RPMI7951 (cell line): ENCODE data around the gene FAM3D. TPM values are rescaled to one million over a fixed set of nuclear protein-coding genes. Genes with fewer than 3 reads are reported as not detected.

Source experiments
- DNase-seq: peaks from one replicate; pipeline ENCODE4 v3.0.0-alpha.2; 2012; ENCODE audit warnings: low read depth
- total RNA-seq: library from RNA; depleted of rRNA; stranded (reverse); fragments of >200 nt; shearing (Covaris generic); gene quantifications from 2 replicates; pipeline ENCODE4 v1.2.3, GENCODE V29; 2014

FAM3D gene
- total RNA-seq, 1 experiment from 2014 or later = not detected

DNA sequence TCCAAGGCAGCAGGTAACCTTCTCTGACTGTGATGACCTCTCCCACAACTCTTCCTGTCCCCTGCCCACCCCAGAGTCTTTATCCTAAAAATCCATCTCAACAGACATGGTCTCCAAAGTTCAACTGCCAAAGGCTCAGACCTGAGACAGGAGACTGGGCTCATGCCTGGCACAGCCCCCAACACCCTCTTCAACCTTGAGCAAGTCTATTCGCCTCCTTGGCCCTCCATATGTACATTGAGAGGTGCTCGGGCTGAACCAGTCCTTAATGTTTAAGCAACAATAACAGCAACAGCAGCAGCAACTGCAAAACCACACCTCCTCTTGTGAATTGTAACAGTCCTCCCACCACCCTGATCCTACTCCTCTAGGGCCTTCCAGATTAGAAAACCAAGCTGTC, 9.9 kb downstream of the FAM3D start:
- no peak for DNase-seq

DNA sequence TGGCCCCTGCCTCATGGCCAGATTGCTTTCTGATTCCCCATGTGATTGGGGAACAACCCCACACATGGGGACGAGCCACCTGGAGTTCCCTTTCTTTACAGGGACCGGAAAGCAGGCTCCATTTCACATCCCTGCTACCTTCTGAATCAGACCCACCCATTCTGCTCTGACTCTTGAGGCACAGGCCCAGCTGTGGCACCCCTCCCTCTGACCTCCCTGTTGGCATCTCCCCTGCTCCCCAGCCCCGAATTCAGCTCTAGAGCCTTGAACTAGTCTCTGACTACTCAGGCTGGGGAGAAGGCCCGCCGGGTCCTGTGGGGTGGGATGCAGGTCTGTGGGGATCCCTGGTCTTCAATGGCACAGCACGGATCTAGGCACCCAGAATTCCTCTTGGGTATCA, 12.1 kb downstream of the FAM3D start:
- DNase-seq = no peak

DNA sequence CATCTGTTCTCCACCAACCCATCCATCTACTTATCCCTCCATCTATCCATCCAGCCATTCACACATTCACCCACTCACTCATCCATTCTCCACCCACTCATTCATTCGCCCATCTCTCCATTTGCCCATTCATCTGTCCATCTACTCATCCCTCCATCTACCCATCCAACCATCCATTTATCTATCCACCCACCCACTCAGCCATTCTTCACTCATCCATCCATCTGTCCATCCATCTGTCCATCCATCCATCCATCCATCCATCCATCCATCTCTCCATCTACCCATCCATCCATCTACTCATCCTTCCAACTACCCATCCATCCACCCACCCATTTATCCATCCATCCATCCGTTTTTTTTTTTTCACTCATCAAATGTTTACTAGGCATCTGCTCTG, 13.9 kb downstream of the FAM3D start:
- DNase-seq = no peak

DNA sequence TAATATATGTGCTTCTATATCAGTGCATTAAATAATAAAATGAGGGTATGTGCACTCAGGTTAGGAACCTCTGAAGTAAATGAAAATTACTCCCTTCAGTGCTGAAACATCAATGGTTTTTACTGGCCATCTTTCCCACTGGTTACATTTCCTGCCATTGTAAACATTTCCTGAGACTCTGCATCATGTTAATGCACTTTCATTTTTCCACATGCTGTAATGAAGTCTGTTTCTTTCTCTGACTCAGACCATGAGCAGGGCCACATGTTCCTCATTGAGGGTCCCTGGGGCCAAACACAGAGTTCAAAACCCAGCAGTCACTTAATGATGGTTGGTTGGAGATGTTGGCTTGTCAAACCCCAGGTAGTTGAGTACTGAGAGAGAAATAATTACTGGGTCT, 15.3 kb downstream of the FAM3D start:
- no peak for DNase-seq

DNA sequence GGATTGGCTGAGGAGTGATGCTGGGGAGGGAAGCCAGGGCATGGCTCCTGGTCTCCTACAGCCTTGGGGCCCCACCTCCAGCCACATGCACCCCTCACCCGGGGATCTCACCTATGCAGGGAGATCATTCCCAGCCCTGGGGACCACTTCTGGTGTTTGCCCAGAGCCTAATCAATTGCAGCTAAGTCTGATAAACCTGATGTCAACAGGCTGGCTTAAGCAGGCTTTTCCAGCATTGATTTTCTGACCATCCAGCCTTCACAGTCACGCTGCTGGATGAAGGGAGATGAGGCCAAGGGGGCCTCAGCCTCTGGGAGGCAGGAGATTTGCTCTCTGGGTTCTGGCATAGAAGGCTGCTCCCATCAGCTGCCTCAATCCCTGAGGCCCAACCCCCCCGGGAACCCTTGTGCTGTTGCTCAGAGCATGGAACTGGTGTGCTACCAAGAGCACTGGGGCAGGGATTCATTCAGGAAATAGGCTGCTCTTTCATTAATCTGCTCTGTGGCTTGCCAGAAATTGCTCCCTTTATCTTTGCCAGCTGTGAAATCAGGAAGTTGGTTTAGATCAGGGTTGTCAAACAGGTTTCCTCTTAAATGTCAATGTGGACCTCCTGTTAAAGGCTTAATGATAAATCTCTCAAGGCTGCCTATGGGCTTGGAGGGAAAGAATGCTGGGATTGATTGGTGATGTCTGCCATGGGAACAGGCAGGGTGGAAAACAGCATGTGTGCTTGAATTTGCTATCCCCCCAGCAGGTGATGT, 19.0 kb downstream of the FAM3D start:
- peak; percentile 21 for DNase-seq

DNA sequence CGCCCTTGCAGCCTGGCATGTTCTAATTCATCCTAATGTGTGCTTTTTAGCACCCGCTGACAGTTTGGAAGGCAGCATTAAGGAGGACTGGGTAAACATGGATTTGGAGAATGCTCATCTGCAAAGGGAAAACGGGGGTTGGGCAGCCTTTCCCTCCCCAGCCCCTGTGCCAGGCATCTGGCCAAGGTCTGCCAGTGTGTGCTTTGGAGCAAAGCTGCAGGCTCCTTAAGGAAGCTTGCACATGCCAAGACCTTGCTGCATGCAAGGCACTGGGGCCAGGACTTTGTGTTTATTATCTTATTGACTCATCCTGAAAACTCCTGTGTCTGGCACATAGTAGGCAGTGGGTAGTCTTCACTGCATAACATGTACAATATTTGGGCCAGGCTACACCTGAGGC, 20.1 kb downstream of the FAM3D start:
- DNase-seq = peak; percentile 47

DNA sequence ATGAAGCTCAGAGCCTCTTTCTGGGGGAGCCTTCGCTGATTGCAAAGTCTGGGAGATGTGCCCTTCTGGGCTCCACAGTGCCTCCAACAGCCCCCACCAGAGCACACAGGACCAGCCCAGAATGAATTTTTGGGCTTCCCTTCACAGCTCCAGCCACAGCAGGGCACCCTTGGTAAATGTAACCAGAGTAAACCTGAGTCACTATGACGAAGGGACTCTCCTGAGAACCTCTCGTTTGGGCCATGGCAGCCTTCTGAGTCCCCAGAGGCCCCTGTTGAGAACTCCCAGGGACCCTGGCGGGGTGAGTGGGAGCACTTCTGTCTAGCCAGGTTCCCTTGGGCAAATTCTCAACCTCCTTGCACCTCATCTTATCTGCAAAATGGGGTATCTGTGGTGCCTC, 20.8 kb downstream of the FAM3D start:
- DNase-seq = no peak

DNA sequence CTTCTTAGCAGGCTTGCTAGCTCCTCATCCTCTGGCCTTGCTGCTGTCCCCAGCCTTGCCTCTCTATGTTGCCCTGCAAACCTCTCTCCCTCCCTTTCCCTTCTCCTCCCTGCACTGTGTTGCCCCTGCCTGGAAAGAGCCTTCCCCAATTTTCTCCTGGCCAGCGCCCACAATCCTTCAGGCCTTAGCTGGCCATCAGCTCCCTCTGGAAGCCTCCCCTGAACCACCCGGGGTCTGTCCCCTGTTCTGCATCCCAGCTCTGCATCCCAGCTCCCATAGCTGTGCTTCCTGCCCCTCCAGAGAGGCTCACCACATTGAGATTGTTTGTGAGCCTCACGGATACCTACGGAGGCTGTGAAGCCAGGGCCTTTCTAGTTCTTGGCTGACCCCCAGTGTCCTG, 23.7 kb downstream of the FAM3D start:
- DNase-seq = no peak

DNA sequence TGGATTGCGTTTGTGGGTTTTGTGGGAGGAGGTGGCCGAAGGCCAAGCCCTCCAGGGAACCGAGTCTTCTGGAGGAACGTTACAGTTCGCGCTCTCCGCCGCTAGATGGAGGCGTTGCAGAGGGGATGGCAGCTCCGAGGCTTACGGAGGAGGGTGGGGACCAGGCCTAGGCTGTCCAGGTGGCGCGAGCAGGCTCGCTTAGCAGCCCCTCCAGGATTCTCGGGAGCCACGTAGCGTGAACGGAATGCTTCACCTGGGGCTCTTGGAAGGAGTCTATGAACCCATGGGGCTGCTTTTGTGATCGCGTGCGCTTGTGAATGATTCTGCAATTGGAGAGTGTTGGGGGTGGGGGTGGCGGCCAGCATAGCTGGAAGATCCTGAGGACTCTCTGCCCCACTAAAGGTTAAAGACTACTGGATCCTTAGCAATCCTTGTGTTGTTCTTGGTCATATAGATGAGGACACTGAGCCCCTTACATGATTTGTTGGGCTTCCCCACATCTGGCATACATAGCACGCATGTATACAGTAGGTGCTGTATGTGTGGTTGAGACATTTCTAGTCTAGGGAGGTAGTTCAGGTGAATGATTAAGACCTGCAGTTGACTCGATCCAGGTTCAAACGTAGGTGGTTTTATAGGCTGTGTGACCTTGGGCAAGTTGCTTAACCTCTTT, 25.7 kb downstream of the FAM3D start:
- peak; percentile 74 for DNase-seq

DNA sequence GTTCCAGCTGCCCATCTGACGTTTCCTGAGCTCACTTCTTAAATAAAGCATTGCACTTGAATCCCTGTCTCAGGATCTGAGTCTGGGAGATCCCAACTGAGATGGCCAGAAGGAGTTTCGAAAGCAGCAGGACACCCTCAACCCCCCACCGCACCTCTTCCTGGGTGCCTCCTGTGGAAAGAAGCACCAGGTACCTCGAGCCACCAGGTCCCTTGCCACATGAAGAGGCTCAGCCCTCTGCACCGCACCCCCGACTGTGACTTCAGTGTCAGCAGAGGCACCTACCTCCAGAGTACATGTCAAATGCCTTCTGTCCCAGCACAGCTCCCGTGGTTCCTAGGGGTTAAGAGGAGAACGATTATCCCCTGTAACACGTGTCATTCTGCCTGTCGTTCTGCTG, 26.7 kb downstream of the FAM3D start:
- no peak for DNase-seq

DNA sequence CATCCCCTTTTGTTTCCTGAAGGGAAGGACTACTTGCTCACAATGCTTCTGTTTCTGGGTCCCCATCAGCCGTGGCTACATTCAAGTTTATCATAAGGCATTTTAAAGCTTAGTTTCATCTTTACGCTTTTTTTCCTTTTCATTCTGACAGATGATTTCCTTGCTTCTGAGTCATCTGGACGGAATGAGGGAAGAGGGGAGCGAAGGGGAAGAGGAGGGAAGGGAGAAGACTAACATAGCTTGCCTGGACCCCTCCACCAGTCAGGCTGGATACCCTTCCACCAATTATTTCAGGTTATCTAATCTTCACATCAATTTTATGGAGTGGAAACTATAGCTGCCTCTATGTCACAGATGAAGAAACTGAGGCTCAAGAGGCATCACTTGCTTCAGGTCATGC, 27.6 kb downstream of the FAM3D start:
- peak; percentile 31 for DNase-seq

DNA sequence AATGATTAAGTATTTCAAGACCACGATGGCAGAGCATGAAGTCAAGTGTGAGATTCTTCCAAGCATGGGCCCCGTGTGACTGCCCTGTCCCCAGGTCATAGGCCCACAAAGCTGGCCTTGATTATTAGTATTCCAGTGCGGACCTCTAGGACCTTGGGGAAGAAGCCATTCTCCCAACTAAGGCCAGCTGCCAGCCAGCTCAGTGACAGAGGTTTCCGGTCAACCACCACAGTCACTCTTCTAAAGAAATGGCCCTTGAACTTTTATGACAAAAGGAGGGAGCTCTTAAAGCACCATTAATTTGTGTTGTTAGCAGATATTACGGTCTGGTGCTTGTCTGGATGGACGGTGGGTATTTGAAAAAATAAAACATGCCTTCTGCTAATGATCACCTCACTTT, 28.0 kb downstream of the FAM3D start:
- DNase-seq = no peak

DNA sequence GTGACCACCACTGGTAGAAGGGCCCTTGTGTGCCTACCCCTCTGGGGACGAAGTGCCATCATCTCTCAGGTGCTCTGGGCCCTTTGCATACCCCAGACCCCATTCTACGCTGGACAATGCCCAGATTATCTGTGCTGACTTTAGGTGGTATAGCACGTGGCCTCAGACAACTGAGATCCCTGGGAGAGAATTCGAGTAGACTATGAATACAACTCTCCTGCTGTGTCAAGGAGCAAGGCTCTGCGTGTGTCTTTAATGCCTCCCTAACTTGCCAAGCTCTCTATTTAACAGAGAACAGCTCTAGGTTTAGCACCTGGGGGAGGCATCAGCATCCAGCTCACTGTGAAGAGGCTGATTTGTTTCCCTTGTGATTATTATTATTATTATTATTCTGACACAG, 29.1 kb downstream of the FAM3D start:
- DNase-seq = no peak

DNA sequence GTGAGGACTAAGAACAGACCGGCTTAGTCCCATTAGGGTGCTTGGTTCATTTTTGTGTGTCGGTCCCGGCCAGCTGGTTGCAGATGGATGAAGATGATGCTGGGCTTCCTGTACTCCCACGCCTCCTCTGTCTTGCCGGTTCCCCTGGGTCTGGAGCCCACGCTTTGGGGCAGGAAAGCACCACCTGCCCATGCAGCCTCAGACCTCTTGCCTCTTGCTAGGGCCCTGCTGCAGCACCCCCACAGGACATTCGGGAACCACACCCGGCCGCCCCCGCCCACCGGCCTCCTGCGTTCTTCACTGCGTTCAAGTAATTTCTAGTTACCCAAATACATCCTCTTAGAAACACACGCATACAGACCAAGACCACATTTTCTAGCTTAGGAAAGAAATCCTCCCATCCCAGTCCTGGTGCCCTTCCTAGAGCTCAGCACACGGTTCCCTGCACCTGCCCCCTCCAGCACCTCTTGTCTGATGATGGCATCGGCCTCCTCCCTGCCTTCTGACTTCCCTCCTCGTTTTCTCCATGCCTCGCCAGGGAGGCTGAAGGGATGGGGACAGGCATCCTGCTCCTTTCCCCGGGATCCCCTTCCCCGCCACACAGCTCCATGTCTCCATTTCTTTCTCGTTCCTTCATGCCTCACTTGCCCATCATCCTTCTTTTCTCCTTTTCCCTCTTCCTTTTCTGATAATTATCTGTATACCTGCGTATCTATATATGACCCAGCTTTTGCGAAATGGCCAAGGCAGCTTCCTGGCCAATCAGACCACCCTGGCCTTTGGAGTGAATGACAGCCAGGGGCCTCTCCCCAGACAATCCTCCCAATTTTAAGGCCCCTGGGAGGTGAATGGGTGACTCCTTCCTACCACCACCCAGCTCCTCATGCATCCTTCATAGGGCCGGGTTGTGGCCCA, 30.9 kb downstream of the FAM3D start:
- DNase-seq = no peak

DNA sequence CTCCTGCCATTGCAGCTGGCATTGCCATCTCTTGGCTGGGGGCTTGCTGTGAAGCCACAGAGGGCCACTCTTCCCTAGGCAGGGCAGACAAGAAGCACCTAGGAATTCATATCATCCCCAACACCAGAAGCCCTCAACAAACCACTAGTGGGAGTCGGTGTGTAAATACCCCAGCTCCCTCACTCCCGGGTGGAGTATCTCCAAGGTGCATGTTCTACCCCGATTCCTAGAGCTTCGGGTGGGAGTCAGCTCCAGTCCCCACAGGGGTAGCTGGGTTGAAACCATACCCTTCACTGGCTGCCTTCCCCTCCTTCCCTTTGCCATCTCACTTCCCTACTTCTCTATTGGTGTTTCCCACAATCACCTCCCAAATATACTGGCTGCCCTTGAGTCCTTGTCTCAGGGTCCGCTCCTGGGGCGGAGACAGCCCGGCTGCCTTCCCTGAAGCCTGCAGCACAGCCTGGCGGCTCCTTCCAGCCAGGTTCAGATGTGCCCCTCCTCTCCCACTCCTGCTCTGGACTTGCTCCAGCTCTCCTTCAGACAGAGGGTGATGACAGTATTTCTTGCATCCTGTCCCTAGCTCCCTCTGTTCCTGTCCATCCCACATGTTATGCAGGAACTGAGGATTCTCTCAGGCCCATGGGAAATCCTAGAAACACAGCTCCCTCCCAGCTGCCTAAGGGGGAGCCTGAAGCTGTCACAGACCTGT, 33.3 kb downstream of the FAM3D start:
- DNase-seq = peak; percentile 24

DNA sequence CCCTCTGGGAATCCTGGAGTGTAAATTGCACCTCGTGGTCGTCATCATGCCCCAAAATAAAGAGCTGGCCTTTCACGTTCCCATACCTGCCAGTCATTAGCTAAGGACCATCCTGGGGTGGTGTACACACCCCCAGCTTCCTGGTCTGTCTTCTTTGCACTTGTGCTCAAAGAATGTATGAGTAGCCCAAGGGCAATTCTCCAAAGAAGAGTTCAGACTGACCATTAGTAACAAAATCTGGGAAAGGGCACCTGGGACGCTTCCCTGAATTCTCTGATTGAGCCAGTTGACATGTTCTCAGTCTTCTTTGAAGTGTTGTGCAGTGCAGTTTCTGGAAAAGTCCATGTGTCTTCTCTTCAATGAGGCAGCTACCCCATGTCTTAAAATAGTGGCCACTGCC, 34.8 kb downstream of the FAM3D start:
- peak; percentile 23 for DNase-seq

DNA sequence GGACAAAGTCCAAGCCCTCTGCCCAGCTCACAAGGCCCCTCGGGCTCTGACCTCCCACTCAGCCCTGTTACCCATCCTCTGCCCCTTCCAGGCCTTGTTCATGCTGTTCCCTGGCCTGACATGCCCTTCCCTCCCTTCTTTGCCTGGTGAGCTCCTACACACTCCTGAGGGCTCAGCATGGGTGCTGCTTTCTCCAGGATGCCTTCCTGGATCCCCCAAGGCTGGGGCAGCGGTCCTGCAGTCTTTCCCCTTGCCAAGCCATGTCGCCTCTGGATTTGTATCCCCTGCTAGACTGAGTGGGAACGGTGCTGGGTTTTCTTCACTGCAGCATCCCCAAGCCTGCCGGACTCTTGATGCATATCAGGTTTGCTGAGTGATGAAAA, 35.9 kb downstream of the FAM3D start:
- no peak for DNase-seq

DNA sequence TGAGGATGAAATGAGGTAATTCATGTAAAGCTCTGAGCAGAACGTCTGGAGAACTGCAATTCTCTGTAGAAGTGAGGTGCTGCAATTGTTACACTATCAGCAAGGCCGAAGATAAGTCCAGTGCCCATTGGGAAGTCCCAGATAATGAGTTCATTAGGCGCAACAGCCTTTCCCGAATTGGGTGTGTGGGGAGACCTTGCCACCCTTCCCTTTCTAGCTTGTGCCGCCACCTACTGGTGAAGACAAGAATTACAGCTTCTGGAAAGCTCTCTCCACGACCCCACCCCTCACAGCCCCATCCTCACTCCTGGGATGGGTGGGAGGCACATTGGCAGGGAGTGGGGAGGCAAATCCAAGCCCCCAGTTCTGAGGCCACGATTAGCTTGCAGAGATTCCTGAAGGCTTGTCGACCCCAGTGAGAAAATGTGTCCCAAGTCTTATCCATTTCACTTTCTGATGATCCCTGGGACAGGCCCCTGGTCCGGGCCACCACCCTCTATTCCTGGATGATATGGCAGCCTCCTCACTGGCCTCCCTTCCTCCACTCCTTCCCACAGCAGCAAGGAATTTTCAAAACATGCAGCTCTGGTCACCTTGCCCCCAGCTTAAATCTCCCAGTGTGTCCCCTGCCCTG, 36.4 kb downstream of the FAM3D start:
- peak; percentile 55 for DNase-seq

DNA sequence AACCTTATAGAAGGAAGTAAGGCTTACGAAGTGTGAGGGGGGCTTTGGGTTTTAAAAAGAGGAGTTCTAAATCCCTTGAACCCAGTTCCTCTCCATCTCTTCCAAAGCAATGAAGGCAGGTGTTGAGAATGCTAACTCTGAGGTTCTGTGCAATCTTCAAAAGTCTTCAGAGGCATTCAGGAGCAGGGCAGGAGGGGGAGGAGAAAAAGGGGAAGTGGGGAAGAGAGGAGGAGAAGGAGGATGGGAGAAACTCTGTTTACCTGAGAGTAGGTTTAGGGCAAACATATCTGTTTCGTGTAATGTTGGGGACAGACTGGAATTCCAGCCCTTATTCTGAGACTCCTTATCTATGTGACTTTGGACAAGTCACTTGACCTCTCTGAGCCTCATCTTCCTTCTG, 36.9 kb downstream of the FAM3D start:
- no peak for DNase-seq

DNA sequence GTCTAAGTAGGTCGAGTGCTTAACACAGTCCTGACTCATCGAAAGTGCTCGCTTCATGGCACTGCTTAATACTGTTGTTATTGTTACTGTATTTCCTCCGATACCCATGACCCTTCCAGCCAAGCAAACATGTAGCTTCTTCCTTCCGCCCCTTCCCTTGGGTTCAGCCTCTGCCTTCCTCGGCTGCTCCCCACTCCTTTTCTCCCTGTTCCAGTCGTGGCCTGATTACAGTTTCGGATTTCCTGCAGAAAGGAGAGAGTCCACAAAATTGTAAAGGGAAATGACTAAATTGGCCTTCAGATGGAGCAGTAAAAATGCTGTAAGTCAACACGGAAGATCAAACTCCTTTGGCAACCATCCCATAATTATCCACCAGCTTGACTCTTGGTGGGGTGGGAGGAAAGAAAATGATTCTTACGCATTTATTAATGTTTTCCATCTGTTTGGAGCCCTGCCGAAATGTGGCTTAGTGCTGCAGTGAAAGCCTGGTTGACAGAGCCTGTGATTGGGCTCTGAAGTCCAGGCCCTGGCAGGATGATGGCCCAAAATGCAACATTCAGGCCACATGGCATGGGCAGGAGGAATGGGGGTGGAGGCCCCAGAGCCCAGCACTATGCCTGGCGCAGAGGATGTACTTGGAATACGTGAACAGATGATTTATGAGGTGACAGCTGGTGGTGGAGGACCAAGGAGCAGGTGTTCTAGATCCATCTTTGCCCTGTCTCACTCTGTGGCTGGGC, 37.6 kb downstream of the FAM3D start:
- DNase-seq = peak; percentile 92

DNA sequence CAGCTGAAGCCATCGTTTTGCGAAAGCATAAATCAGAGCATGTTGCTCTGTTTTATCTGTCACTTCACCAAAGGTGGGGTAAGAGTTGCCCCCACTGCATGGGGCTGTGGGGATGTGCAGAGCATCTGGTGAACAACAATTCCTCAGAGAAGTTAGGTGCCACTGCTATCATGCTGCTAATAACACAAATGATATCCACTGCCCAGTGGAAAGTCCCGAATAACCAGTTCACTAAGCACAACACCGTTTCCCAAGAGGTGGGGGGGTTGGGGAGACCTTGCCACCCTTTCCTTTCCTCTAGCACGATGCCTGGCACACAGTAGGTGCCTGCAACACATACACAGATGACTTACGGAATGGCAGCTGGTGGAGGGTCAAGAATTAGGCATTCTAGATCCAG, 38.6 kb downstream of the FAM3D start:
- no peak for DNase-seq
